Left colon (tissue), 2 donors: ENCODE measurements around the gene NOL11. TPM values are rescaled to one million over a fixed set of nuclear protein-coding genes. Genes with fewer than 3 reads are reported as not detected.
"Not testable (repeated sequence)": the region's sequence is repeated elsewhere in the genome, so short reads cannot be mapped to it uniquely, and the experiment has no call there.

ENCODE experiments used
- ATAC-seq: fragments of 200-7000 bp; cut with Tn5 transposase; one replicate; pipeline ENCODE4 v1.9.1; 2020; ENCODE audit warnings: mild to moderate bottlenecking, moderate library complexity
- DNase-seq, 2 donors: peaks; one replicate each; pipeline ENCODE4 v3.0.0-alpha.2; 2020
- intact Hi-C, 2 donors: fragments of 100-400 bp; cut with DNase I in 1 of 2; cut with micrococcal nuclease in 1 of 2; formaldehyde crosslinking; loops; one replicate each; pipeline versions ENCODE4 v1.11.2 to v1.14.0; 2022; cut with DNase I, micrococcal nuclease
- total RNA-seq, 2 donors: library from RNA; stranded (reverse); fragmentation: NEBNext Ultra II Directional; extraction: Animal tissue kit (Norgen Biotek cat#: 25700); gene quantifications; one replicate each; pipeline ENCODE4 v1.2.1, GENCODE V29; 2021
- donor health status: DM: no; HTN: no; CAD: no.
- donor health status: DM: yes; HTN: yes; CAD: no.

NOL11 gene
- total RNA-seq, 2 donors from 2014 or later, result 25.9 to 33.4 TPM

DNA sequence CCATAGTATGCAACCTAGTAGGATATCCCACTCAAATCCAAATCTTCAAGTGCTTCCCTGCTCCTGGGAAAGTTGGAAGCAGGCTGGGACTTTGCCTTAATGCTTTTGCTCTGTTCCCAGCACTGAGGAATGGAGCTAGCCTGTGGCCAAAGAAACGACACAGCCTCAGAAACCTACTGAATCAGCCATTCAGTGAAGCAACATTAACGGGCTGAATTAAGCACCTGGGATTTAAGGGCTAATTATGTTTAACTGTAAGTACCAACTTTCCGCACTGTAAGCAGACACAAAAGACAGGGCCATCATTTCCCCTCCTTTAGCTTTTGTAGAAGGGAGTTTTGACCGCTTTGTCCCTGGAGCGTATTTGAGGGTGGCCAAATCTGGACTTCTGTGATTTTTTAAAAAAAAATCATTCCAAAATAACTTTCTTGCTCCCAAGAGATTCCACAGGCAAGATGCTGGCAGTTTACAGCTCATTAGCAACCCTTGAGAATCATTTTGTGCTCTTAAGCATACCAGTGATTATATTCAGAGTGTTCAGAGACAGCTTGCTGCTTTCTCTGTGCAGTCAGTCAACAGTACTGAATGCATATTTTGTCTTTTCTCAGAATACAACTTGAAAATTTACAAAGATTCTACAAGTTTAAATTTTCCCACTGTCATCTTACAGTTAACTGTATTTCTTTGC is 17.6 kb upstream of the NOL11 start:
- intact Hi-C loops, result no loop called here
- DNase-seq (no peak), ATAC-seq (no peak)

DNA sequence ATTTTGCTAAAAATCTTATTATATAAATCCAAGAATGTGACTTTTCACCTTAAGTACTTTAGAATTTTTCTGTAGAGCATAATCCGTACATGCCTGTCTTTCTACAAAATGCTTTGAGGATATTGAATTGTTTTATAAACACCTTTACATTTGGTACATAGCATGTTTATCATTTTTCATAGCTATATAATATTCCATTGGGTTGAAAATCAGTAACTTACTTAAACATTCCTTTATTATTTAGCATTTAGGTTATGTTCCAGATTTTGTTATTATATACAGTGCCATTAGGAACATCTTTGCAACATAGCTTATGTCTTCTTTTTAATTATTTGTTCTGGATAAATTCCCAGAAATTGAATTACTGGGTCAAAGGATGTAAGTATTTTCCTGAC is 17.0 kb upstream of the NOL11 start:
- intact Hi-C loops, result no loop called here
- DNase-seq, result no peak
- ATAC-seq, result no peak

- intact Hi-C loops, ATAC-seq, DNase-seq: not testable (repeated sequence)
Observed at GRCh38 chr17:67702861-67703260, 14.9 kb upstream of the NOL11 start.

DNA sequence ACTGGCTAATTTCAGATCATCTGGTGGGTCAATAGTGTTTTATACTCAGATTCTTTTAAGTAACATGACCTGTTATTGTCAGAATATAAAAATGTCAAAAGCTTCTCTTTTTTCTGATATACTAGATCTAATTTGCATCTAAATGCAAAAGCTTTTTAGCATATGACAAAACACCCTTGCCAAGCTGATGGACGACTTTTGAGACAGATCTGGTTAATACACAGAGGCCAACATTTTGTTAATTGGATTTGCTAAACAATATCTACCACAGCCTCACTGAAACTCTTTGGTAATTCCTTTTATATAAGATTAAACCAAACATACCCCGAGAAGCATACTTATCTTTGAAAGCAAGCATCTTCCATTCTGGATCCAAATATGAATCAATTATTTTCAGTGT is 10.3 kb upstream of the NOL11 start:
- intact Hi-C loops, result no loop called here
- ATAC-seq, result no peak

DNA sequence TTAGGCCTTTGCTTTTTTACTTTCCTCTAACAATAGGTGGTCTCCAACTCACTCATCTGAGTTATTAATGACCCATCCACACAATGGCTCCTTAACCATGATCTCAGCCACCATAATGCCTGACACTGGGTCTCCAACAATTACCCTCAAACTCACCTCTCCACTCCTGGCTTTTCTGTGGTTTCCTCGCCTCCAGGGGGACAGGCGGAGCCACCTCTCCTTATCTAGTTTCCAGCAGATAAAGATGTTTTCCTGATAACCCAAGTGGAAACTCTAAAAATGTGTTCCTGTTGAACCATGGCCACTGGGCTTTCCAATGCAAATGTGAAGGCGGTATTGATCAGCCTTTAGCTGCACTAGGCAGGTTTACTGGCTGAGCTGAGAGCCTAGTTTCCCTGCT is 9.4 kb upstream of the NOL11 start:
- intact Hi-C loops, result no loop called here
- no peak for ATAC-seq
- no peak for DNase-seq

More for the DNA sequence above, 10.3 kb upstream of the NOL11 start:
- DNase-seq, result no peak

DNA sequence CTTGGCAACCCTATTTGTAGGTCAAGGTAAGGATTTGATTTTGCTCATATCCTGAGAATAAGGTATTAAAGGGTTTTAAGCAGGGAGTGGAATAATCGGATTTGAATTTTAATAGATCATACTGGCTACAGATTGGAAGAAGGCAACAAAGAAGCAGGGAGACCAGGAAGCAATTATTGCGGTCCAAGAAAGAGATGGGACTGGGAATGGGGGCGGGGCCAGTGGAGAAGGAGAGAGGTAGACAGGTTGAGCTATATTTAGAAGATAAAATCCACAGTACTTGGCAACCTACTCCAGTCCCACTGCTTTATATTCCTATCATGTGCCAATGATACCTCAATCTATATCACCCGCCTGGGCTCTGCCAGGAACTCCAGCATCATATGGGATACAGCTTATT is 5.8 kb upstream of the NOL11 start:
- DNase-seq, result no peak
- intact Hi-C loops, result no loop called here
- ATAC-seq, result no peak

GRCh38 chr17:67712375-67712774 is 5.4 kb upstream of the NOL11 start:
- intact Hi-C loops, result no loop called here

DNA sequence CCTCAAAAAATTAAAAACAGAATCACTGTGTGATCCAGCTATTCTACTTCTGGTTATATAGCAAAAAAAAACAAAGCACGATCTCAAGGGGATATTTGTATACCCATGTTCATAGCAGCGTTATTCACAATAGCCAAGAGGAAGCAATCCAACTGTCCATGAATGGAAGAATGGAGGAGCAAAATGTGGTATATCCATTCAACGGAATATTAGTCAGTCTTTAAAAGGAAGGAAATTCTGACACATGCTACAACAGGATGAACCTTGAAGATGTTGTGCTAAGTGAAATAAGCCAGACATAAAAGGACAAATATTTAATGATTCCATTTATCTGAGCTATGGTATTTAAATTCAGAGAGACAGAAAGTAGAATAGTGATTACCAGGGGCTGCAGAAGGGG is 4.6 kb upstream of the NOL11 start:
- DNase-seq (no peak), ATAC-seq (no peak)
- intact Hi-C loops, result no loop called here

More at GRCh38 chr17:67712375-67712774, 5.4 kb upstream of the NOL11 start:
- ATAC-seq (no peak), DNase-seq (no peak)

GRCh38 chr17:67716405-67716798 is 1.3 kb upstream of the NOL11 start:
- intact Hi-C loops, result no loop called here
- ATAC-seq (no peak), DNase-seq (no peak)

GRCh38 chr17:67717192-67717623 is 528 bp upstream of the NOL11 start:
- ATAC-seq (peak; percentile 12), DNase-seq (no peak)

DNA sequence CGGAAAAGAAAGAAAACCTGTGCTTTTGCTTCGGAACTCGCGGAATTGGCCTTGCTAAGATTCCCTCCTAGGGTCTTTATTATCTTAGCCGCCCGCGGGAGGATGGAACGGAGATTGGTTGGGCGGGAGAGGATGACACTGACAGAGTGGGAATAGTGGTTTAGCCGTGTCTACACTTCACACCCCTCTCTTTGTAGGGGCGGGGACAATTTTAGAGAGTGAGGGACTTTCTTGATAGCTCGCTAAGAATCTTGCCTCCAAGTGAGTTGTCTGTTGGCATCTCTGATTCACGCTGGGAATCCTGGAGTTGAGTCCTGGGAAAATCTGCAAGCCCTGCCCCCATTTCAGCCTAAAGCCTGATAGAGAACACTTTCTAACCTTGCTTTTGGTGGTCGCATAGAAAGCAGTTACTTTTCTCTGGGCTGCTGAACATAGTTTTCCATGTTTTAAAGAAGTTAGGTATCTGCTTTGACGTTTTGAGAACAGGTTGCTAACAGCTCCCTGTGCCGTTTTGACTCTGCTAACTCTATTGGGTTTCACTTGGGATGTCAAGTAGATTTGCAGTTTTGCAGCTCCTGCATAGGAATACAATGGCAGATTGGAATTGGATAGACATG is 697 bp downstream of the NOL11 start:
- intact Hi-C loops, result no loop called here
- peak; percentile 21 for ATAC-seq
- peak in 1 of 2 donors; percentile 11 for DNase-seq

More at GRCh38 chr17:67717192-67717623, 528 bp upstream of the NOL11 start:
- intact Hi-C loops, result no loop called here

DNA sequence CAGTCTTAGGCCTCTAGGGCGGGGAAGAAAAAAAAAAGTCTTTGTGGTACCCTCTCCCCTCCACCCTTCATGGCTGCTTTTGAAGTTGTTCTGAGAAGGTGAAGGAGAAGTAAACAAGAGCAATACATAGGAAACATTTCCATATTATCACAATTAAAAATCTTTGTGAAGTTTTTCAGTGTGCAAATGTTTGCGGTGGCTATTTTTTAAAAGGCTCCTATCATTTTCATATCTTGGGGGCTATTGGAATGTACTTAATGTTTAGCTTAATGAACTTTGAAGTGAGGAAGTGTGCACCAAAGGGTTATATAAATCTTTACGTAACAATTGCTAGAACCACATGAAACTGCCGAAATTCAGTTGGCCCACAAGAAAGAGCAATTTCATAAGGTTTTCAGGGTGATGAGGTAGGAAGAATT is 7.6 kb downstream of the NOL11 start:
- ATAC-seq, result no peak
- intact Hi-C loops, result no loop called here

DNA sequence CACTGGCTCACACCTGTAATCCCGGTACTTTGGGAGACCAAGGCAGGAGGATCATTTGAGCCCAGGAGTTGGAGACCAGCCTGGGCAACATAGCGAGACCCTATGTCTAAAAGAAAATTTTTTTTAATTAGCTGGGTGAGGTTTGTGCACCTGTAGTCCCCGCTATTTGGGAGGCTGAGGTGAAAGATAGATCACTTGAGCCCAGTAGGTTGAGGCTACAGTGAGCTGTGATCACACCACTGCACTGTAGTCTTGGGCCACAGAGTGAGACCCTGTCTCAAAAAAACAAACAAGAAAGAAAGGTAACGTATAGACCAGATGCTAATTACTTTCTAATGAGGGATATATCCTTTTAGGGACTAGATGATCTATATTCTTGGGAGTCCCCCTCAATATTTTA is 8.1 kb downstream of the NOL11 start:
- no peak for ATAC-seq
- no peak for DNase-seq
- intact Hi-C loops, result no loop called here

More for the DNA sequence above, 7.6 kb downstream of the NOL11 start:
- DNase-seq, result no peak

GRCh38 chr17:67727152-67728039 is 9.7 kb downstream of the NOL11 start:
- intact Hi-C loops, DNase-seq: not testable (repeated sequence)
- peak; percentile 65 for ATAC-seq

- intact Hi-C loops, result no loop called here
- DNase-seq (no peak), ATAC-seq (no peak)
Observed at GRCh38 chr17:67729903-67730302, 12.2 kb downstream of the NOL11 start.

DNA sequence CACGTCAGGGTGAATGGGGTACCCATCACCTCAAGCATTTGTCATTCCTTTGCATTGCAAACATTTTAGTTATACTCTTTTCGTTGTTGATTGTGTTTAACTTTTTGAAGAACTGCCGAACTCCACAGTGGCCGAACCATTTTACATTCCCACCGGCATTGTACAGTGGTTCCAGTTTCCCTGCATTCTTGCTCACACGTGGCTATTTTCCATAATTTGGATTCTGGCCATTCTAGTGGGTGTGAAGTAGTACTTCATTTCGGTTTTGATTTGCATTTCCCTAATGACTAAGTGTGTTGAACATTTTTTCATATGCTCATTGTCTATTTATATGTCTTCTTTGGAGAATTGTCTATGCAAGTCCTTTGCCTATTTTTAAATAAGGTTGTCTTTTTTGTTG is 13.0 kb downstream of the NOL11 start:
- ATAC-seq (no peak), DNase-seq (no peak)
- intact Hi-C loops, result no loop called here

- ATAC-seq (no peak), DNase-seq (no peak)
- intact Hi-C loops, result no loop called here
Observed at GRCh38 chr17:67733449-67733848, 15.7 kb downstream of the NOL11 start.

DNA sequence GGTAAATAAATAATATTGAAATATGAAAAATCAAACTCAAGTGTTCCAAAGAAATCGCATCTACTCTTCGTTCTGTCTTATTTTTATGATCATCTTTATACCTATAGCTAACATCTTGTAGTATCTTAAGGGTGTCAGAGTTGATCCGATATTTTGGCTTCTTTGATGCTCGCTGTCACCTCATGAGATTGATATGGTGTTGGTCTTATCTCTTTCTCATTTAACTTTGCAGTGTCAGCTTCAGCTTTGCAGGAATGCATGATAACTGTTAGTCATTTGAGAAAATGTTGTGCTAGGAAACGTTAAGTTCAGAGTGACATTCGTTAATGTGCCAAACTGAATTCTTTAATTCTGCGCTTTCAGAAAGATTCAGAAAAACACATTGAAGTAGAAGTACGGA is 19.4 kb downstream of the NOL11 start:
- intact Hi-C loops, result no loop called here
- DNase-seq (no peak), ATAC-seq (no peak)

- DNase-seq (no peak), ATAC-seq (no peak)
- intact Hi-C loops, result no loop called here
Observed at GRCh38 chr17:67742025-67742424, 24.3 kb downstream of the NOL11 start.
